ENCODE measurements around the gene KRT8.
"Not testable (repeated sequence)": the region's sequence is repeated elsewhere in the genome, so short reads cannot be mapped to it uniquely, and the experiment has no call there.

The KRT8 gene

GRCh38 chr12:52901715-52902541, 2.9 kb downstream of the KRT8 start:
- DNase-seq, result no peak

GRCh38 chr12:52900896-52901714, 3.8 kb downstream of the KRT8 start:
- DNase-seq, result no peak

- DNase-seq, result no peak
Observed at GRCh38 chr12:52900166-52900895, 4.5 kb downstream of the KRT8 start.

- no peak for DNase-seq
Observed at GRCh38 chr12:52899338-52900035, 5.4 kb downstream of the KRT8 start.

GRCh38 chr12:52896190-52897100, 8.4 kb downstream of the KRT8 start:
- no peak for DNase-seq

GRCh38 chr12:52895726-52896189, 9.1 kb downstream of the KRT8 start:
- DNase-seq, result no peak

- no peak for DNase-seq
Observed at GRCh38 chr12:52892974-52893373, 11.9 kb downstream of the KRT8 start.

GRCh38 chr12:52892207-52892852, 12.5 kb downstream of the KRT8 start:
- no peak for DNase-seq

GRCh38 chr12:52891044-52891443, 13.8 kb downstream of the KRT8 start:
- no peak for DNase-seq

GRCh38 chr12:52890417-52890816, 14.5 kb downstream of the KRT8 start:
- DNase-seq, result no peak

- DNase-seq, result peak in 43 of 56 donors; percentile 3 to 78 (median 34)
Observed at GRCh38 chr12:52884526-52885293, 20.2 kb downstream of the KRT8 start.

- DNase-seq, result not testable (repeated sequence)
Observed at GRCh38 chr12:52880499-52880898, 24.4 kb downstream of the KRT8 start.

GRCh38 chr12:52879394-52880351, 25.2 kb downstream of the KRT8 start:
- peak in 51 of 56 donors; percentile 20 to 88 (median 61) for DNase-seq

- no peak for DNase-seq
Observed at GRCh38 chr12:52878507-52879393, 26.1 kb downstream of the KRT8 start.

GRCh38 chr12:52877242-52877641, 27.6 kb downstream of the KRT8 start:
- DNase-seq, result no peak

GRCh38 chr12:52876372-52876771, 28.5 kb downstream of the KRT8 start:
- peak in 5 of 56 donors; percentile 5 to 15 (median 8) for DNase-seq

All from nucleus accumbens (tissue), 56 donors.